Adrenal gland (tissue), 12 donors: Measurements from ENCODE around the gene UTP18. TPM values are rescaled to one million over a fixed set of nuclear protein-coding genes. Genes with fewer than 3 reads are reported as not detected.
"Not testable (repeated sequence)": the region's sequence is repeated elsewhere in the genome, so short reads cannot be mapped to it uniquely, and the experiment has no call there.

Experiments
- DNase-seq, 7 donors: peaks; one replicate each; pipeline ENCODE4 v3.0.0-alpha.2; 2019 to 2020
- H3K27ac ChIP-seq, 5 donors: fragments of 200-600 bp; sonication (generic) in 4 of 5; 1 replicate in 3 of 5; 2 replicates in 2 of 5; pipeline versions ENCODE4 v1.5.1 to v1.8.0; 2016 to 2020; ENCODE audit warnings: mild to moderate bottlenecking in 1 of 5
- H3K27me3 ChIP-seq: fragments of 200-600 bp; 2 replicates; pipeline ENCODE4 v1.8.0; 2021
- H3K36me3 ChIP-seq, 2 donors: fragments of 200-600 bp; replicated peaks in 1 of 2; 1 replicate in 1 of 2; 2 replicates in 1 of 2; pipeline versions ENCODE4 v1.5.1 to v1.8.0; 2018 to 2022
- H3K4me1 ChIP-seq, 2 donors: fragments of 200-600 bp; replicated peaks in 1 of 2; 1 replicate in 1 of 2; 2 replicates in 1 of 2; pipeline versions ENCODE4 v1.5.1 to v1.8.0; 2018 to 2021
- H3K4me3 ChIP-seq, 4 donors: fragments of 200-600 bp; sonication (generic) in 3 of 4; one replicate each; pipeline ENCODE4 v1.5.1; 2016 to 2018
- H3K9me3 ChIP-seq, 3 donors: fragments of 200-600 bp; sonication (generic) in 1 of 3; replicated peaks in 1 of 3; 1 replicate in 2 of 3; 2 replicates in 1 of 3; pipeline versions ENCODE4 v1.5.1 to v1.8.0; 2016 to 2021
- CTCF ChIP-seq, 6 experiments: fragments of 450-650 bp in 4 of 6; fragments of 200-600 bp in 2 of 6; sonication (generic) in 1 of 6; IDR thresholded peaks; 1 replicate in 5 of 6; 2 replicates in 1 of 6; pipeline versions ENCODE4 v1.5.1 to v1.8.0; 2016 to 2021; ENCODE audit warnings: antibody characterized with exemption in 6 of 6, mild to moderate bottlenecking in 2 of 6, moderate library complexity in 1 of 6
- POLR2A ChIP-seq, 2 donors: fragments of 450-650 bp; IDR thresholded peaks; one replicate each; pipeline ENCODE4 v1.6.1; 2017; ENCODE audit warnings: antibody characterized with exemption in 2 of 2, mild to moderate bottlenecking in 2 of 2, moderate library complexity in 1 of 2
- WGBS, 4 donors: extraction: QIAGEN DNeasy Blood & Tissue Kit in 2 of 4; methylation state at CpG; one replicate each; pipeline versions ENCODE4 v1.1.5 to v1.1.7; 2013 to 2017; 5-methylcytosine and 5-hydroxymethylcytosine counted together
- intact Hi-C, 2 donors: fragments of 100-400 bp; cut with DNase I; formaldehyde crosslinking; loops; one replicate each; pipeline versions ENCODE4 v1.14.1 to v1.15.0; 2022 to 2023
- polyA plus RNA-seq, 3 donors: library from polyadenylated mRNA; stranded (reverse); fragments of 200-250 nt in 2 of 3; fragments of 350-450 nt in 1 of 3; fragmentation: Illumina TruSeq in 1 of 3; extraction: RNeasy Lipid Tissue Mini Kit (QIAGEN cat#74804) in 1 of 3; gene quantifications; one replicate each; pipeline ENCODE4 v1.2.3, GENCODE V29; 2013 to 2014
- total RNA-seq, 9 donors: library from RNA; depleted of rRNA in 4 of 9; stranded (reverse); fragments of >200 nt in 4 of 9; fragments of 120-200 nt in 1 of 9; fragmentation: NEBNext Ultra II Directional in 1 of 9; extraction: Animal tissue kit (Norgen Biotek cat#: 25700) in 1 of 9; gene quantifications; one replicate each; pipeline versions ENCODE4 v1.1.0 to v1.2.4, GENCODE V29; 2013 to 2023
- donor health status: healthy with polysubstance abuse.
- donor health status: Bipolar disorder and iron deficiency.
- donor health status: DM: yes; HTN: yes; CAD: no.
- donor health status: DM: no; HTN: no; CAD: no.
- donor health status: DM: no; HTN: no; CAD: no.
- donor health status: DM: yes; HTN: yes; CAD: no.

The UTP18 gene
- total and polyA plus RNA-seq, 12 donors: 12.5 to 36.5 (median 27.9) TPM

GRCh38 chr17:51319186-51319585 is 58.8 kb downstream of the UTP18 start:
- Histone ChIP-seq H3K27ac (no peak overlapping the region), H3K9me3 (no peaks in the 10 kb centered on the region), H3K27me3 (no peaks in the 10 kb centered on the region), H3K36me3 (no peaks in the 10 kb centered on the region), H3K4me3 (no peak overlapping the region), H3K4me1 (no peaks in the 10 kb centered on the region)
- 81 to 95% (median 89%) methylated on average over 1 of the region's 1 CpG for WGBS, 4 donors
- TF ChIP-seq POLR2A (IDR thresholded peaks at IDR 0.05) (no peak), CTCF (IDR thresholded peaks at IDR 0.05) (no peak)
- DNase-seq: no peak
- intact Hi-C loops: loop anchor here in 1 of 2 donors (10.0 kb wide), 1 partner anchor 216 kb away; no protein-coding TSS in a partner anchor

- Histone ChIP-seq H3K27me3 (no peaks in the 10 kb centered on the region), H3K4me3 (no peak overlapping the region), H3K36me3 (no peaks in the 10 kb centered on the region), H3K9me3 (no peaks in the 10 kb centered on the region), H3K27ac (no peak overlapping the region), H3K4me1 (no peaks in the 10 kb centered on the region)
- WGBS, 4 donors: 29 to 38% (median 34%) methylated on average over 3 of the region's 3 CpGs
- DNase-seq: no peak
- intact Hi-C loops: no loop called here
- TF ChIP-seq CTCF (IDR thresholded peaks at IDR 0.05): no peak
- TF ChIP-seq POLR2A (IDR thresholded peaks at IDR 0.05): no peak
Measured at GRCh38 chr17:51322390-51323029, 62.2 kb downstream of the UTP18 start.

GRCh38 chr17:51325471-51325870 is 65.1 kb downstream of the UTP18 start:
- Histone ChIP-seq H3K9me3 (no peaks in the 10 kb centered on the region), H3K4me3 (no peak overlapping the region), H3K4me1 (no peaks in the 10 kb centered on the region), H3K27me3 (no peaks in the 10 kb centered on the region), H3K36me3 (no peaks in the 10 kb centered on the region), H3K27ac (no peak overlapping the region)
- TF ChIP-seq CTCF (IDR thresholded peaks at IDR 0.05): no peak
- no peak for TF ChIP-seq POLR2A (IDR thresholded peaks at IDR 0.05)
- 87 to 94% (median 89%) methylated on average over 7 of the region's 7 CpGs for WGBS, 4 donors
- intact Hi-C loops: no loop called here
- DNase-seq: no peak

- DNase-seq, H3K4me3 ChIP-seq, H3K27me3 ChIP-seq, intact Hi-C loops, H3K27ac ChIP-seq, H3K36me3 ChIP-seq, H3K9me3 ChIP-seq, H3K4me1 ChIP-seq: not testable (repeated sequence)
- WGBS, 4 donors: 36 to 57% (median 44%) methylated on average over 6 to 7 of the region's 7 CpGs
Measured at GRCh38 chr17:51330861-51331503, 70.6 kb downstream of the UTP18 start.
